Breast epithelium (tissue), 3 donors: ENCODE results near the gene GYS1.
"Not testable (repeated sequence)": the region's sequence is repeated elsewhere in the genome, so short reads cannot be mapped to it uniquely, and the experiment has no call there.

ENCODE experiments used
- CTCF ChIP-seq, 3 donors: fragments of 450-650 bp; IDR thresholded peaks; one replicate each; pipeline ENCODE4 v1.5.1; 2016 to 2017; ENCODE audit warnings: antibody characterized with exemption in 3 of 3, mild to moderate bottlenecking in 3 of 3, moderate library complexity in 3 of 3
- POLR2A ChIP-seq: fragments of 450-650 bp; IDR thresholded peaks from one replicate; pipeline ENCODE4 v1.6.1; 2016; ENCODE audit warnings: antibody characterized with exemption, mild to moderate bottlenecking, moderate library complexity
- POLR2AphosphoS5 ChIP-seq, 3 donors: sonication (generic); formaldehyde crosslinking; IDR thresholded peaks; one replicate each; pipeline ENCODE4 v1.6.1; 2017; ENCODE audit warnings: antibody characterized with exemption in 3 of 3

- TF ChIP-seq CTCF (IDR thresholded peaks at IDR 0.05); POLR2AphosphoS5 (IDR thresholded peaks at IDR 0.05); POLR2A: not testable (repeated sequence)
Observed at GRCh38 chr19:49042666-49043065, 49.6 kb upstream of the GYS1 start.
